Uterus (tissue), 2 donors: ENCODE measurements around the gene IL1RL1.

Experiments used
- POLR2A ChIP-seq, 2 donors: fragments of 450-650 bp; IDR thresholded peaks; one replicate each; pipeline ENCODE4 v1.6.1; 2016; ENCODE audit warnings: antibody characterized with exemption in 2 of 2, mild to moderate bottlenecking in 1 of 2, moderate library complexity in 1 of 2
- TF ChIP-seq, protein P1 (sequence below), 4 experiments: fragments of 200-600 bp in 2 of 4; fragments of 450-650 bp in 2 of 4; sonication (generic) in 2 of 4; IDR thresholded peaks; one replicate each; pipeline ENCODE4 v1.5.1; 2016 to 2019; ENCODE audit warnings: antibody characterized with exemption in 4 of 4, mild to moderate bottlenecking in 2 of 4, moderate library complexity in 1 of 4

DNA sequence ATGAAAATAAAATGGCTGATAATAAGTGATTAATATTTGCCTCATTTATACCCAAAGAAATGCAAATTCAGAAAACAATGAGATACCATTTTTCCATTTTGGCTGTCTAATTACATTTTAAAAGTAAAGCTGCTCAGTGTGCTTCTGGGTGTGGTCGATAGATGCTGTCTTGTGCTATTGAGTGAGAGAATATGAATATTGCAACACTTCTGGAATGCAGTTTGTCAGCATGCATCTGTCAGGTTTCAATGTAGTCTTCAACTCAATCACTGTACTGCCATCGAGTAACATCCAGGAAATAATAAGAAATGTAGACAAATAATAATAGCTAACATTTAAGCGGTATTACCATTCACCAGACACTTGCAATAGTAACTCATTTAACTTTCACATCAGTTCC is 48.2 kb downstream of the IL1RL1 start:
- TF ChIP-seq, protein P1, sequence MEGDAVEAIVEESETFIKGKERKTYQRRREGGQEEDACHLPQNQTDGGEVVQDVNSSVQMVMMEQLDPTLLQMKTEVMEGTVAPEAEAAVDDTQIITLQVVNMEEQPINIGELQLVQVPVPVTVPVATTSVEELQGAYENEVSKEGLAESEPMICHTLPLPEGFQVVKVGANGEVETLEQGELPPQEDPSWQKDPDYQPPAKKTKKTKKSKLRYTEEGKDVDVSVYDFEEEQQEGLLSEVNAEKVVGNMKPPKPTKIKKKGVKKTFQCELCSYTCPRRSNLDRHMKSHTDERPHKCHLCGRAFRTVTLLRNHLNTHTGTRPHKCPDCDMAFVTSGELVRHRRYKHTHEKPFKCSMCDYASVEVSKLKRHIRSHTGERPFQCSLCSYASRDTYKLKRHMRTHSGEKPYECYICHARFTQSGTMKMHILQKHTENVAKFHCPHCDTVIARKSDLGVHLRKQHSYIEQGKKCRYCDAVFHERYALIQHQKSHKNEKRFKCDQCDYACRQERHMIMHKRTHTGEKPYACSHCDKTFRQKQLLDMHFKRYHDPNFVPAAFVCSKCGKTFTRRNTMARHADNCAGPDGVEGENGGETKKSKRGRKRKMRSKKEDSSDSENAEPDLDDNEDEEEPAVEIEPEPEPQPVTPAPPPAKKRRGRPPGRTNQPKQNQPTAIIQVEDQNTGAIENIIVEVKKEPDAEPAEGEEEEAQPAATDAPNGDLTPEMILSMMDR (IDR thresholded peaks at IDR 0.05), result no peak
- TF ChIP-seq POLR2A (IDR thresholded peaks at IDR 0.05), result no peak
